GM12878 (cell line): ENCODE data around the gene TSC22D1.

Experiments
- BHLHE40 ChIP-seq, 2 experiments: fragments of 450-650 bp in 1 of 2; IDR thresholded peaks; 2 replicates each; pipeline ENCODE4 v1.6.1; 2011 to 2017; ENCODE audit warnings: low read depth in 2 of 2, borderline replicate concordance in 1 of 2, improper control_type of control experiment in 1 of 2, low read length in 1 of 2, mild to moderate bottlenecking in 1 of 2
- FOS ChIP-seq: IDR thresholded peaks from 3 replicates; pipeline ENCODE4 v1.6.1; 2011; ENCODE audit warnings: borderline replicate concordance; ENCODE audit not compliant: insufficient read length; ENCODE audit errors: extremely low read depth
- KLF5 ChIP-seq: fragments of 450-650 bp; IDR thresholded peaks from 2 replicates; pipeline ENCODE4 v1.6.1; 2014; ENCODE audit warnings: mild to moderate bottlenecking; ENCODE audit not compliant: partially characterized antibody
- MEF2B ChIP-seq: fragments of 450-650 bp; IDR thresholded peaks from 2 replicates; pipeline ENCODE4 v1.6.1; 2018; ENCODE audit warnings: mild to moderate bottlenecking, moderate library complexity; ENCODE audit not compliant: partially characterized antibody, poor library complexity, severe bottlenecking
- MTA3 ChIP-seq: IDR thresholded peaks from 2 replicates; pipeline ENCODE4 v1.6.1; 2012; ENCODE audit warnings: low read length, inconsistent platforms, borderline replicate concordance
- MYC ChIP-seq: IDR thresholded peaks from 2 replicates; pipeline ENCODE4 v1.6.1; 2011; ENCODE audit warnings: mild to moderate bottlenecking, low read length, moderate library complexity, inconsistent platforms; ENCODE audit not compliant: insufficient read depth, insufficient replicate concordance, insufficient read length, severe bottlenecking
- NR2C1 ChIP-seq: fragments of 450-650 bp; IDR thresholded peaks from 2 replicates; pipeline ENCODE4 v1.6.1; 2017; ENCODE audit warnings: antibody characterized with exemption, mild to moderate bottlenecking, moderate library complexity
- POLR2A ChIP-seq: IDR thresholded peaks from 2 replicates; pipeline ENCODE4 v1.6.1; 2011; ENCODE audit warnings: low read depth, mild to moderate bottlenecking, low read length
- RAD21 ChIP-seq: IDR thresholded peaks from 2 replicates; pipeline ENCODE4 v1.6.1; 2011; ENCODE audit warnings: mild to moderate bottlenecking, low read depth, low read length, moderate library complexity; ENCODE audit not compliant: insufficient read depth
- SUZ12 ChIP-seq: fragments of 200-600 bp; sonication (generic); IDR thresholded peaks from one replicate; pipeline ENCODE4 v1.6.1; 2018; ENCODE audit warnings: antibody characterized with exemption, mild to moderate bottlenecking; ENCODE audit not compliant: unreplicated experiment
- TAF1 ChIP-seq: IDR thresholded peaks from 2 replicates; pipeline ENCODE4 v1.6.1; 2011; ENCODE audit warnings: mild to moderate bottlenecking, low read depth, low read length, borderline replicate concordance
- ZSCAN29 ChIP-seq: fragments of 450-650 bp; IDR thresholded peaks from 2 replicates; pipeline ENCODE4 v1.6.1; 2017; ENCODE audit warnings: mild to moderate bottlenecking, moderate library complexity
- TF ChIP-seq, protein P1 (sequence below): fragments of 450-650 bp; IDR thresholded peaks from 2 replicates; pipeline ENCODE4 v1.6.1; 2017; ENCODE audit warnings: borderline replicate concordance
- TF ChIP-seq, protein P2 (sequence below), 3 experiments: IDR thresholded peaks in 2 of 3; conservative IDR thresholded peaks in 1 of 3; 2 replicates each; pipeline ENCODE4 v1.5.1; 2011; ENCODE audit warnings: low read depth in 3 of 3, low read length in 3 of 3, mild to moderate bottlenecking in 3 of 3, control low read depth in 2 of 3, moderate library complexity in 2 of 3, inconsistent platforms in 1 of 3, mixed read lengths in 1 of 3; ENCODE audit not compliant: control insufficient read depth in 2 of 3, insufficient read depth in 1 of 3; ENCODE audit errors: extremely low read depth in 1 of 3

- TF ChIP-seq KLF5 (no peak), BHLHE40 (IDR thresholded peaks at IDR 0.05; ENCODE audit: borderline replicate concordance in 1 of 2, low read depth in 2 of 2, low read length in 1 of 2) (no peak), NR2C1 (no peak), ZSCAN29 (no peak), MYC (no peak), FOS (no peak), TAF1 (no peak), SUZ12 (no peak), RAD21 (no peak), MEF2B (no peak), POLR2A (no peak), MTA3 (no peak)
- TF ChIP-seq, protein P1, sequence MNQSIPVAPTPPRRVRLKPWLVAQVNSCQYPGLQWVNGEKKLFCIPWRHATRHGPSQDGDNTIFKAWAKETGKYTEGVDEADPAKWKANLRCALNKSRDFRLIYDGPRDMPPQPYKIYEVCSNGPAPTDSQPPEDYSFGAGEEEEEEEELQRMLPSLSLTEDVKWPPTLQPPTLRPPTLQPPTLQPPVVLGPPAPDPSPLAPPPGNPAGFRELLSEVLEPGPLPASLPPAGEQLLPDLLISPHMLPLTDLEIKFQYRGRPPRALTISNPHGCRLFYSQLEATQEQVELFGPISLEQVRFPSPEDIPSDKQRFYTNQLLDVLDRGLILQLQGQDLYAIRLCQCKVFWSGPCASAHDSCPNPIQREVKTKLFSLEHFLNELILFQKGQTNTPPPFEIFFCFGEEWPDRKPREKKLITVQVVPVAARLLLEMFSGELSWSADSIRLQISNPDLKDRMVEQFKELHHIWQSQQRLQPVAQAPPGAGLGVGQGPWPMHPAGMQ: no peak
- TF ChIP-seq, protein P2, sequence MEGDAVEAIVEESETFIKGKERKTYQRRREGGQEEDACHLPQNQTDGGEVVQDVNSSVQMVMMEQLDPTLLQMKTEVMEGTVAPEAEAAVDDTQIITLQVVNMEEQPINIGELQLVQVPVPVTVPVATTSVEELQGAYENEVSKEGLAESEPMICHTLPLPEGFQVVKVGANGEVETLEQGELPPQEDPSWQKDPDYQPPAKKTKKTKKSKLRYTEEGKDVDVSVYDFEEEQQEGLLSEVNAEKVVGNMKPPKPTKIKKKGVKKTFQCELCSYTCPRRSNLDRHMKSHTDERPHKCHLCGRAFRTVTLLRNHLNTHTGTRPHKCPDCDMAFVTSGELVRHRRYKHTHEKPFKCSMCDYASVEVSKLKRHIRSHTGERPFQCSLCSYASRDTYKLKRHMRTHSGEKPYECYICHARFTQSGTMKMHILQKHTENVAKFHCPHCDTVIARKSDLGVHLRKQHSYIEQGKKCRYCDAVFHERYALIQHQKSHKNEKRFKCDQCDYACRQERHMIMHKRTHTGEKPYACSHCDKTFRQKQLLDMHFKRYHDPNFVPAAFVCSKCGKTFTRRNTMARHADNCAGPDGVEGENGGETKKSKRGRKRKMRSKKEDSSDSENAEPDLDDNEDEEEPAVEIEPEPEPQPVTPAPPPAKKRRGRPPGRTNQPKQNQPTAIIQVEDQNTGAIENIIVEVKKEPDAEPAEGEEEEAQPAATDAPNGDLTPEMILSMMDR (IDR thresholded peaks at IDR 0.05 in 2 of 3, conservative IDR thresholded peaks at IDR 0.05 in 1 of 3; ENCODE audit: control insufficient read depth in 2 of 3, extremely low read depth in 1 of 3, insufficient read depth in 1 of 3, low read depth in 3 of 3, low read length in 3 of 3): no peak
Observed at GRCh38 chr13:44617648-44618047, 41.5 kb upstream of the TSC22D1 start.
